Gastrocnemius medialis (tissue), 4 donors: ENCODE results near the gene OR8B12. TPM values are rescaled to one million over a fixed set of nuclear protein-coding genes. Genes with fewer than 3 reads are reported as not detected.
A peak's percentile ranks its signal among the peaks of the same experiment; 100 is the strongest.

Source experiments
- ATAC-seq, 2 donors: fragments of 150-250 bp; one replicate each; pipeline ENCODE4 v1.9.1; 2016
- DNase-seq, 2 donors: peaks; one replicate each; pipeline ENCODE4 v3.0.0-alpha.2; 2019
- H3K27ac ChIP-seq, 4 donors: fragments of 200-600 bp; sonication (generic); 1 replicate in 1 of 4; 2 replicates in 3 of 4; pipeline ENCODE4 v1.5.1; 2016 to 2018; ENCODE audit warnings: mild to moderate bottlenecking in 2 of 4, moderate library complexity in 1 of 4
- H3K27me3 ChIP-seq, 3 donors: fragments of 200-600 bp; sonication (generic) in 2 of 3; 1 replicate in 1 of 3; 2 replicates in 2 of 3; pipeline versions ENCODE4 v1.5.1 to v1.6.0; 2016 to 2019; ENCODE audit warnings: mild to moderate bottlenecking in 1 of 3, moderate library complexity in 1 of 3
- H3K36me3 ChIP-seq, 2 donors: fragments of 200-600 bp; sonication (generic) in 1 of 2; one replicate each; pipeline ENCODE4 v1.5.1; 2017 to 2018
- H3K4me1 ChIP-seq, 2 donors: fragments of 200-600 bp; sonication (generic) in 1 of 2; one replicate each; pipeline ENCODE4 v1.5.1; 2016 to 2017; ENCODE audit warnings: mild to moderate bottlenecking in 2 of 2
- H3K4me3 ChIP-seq, 4 donors: fragments of 200-600 bp; sonication (generic) in 3 of 4; 1 replicate in 1 of 4; 2 replicates in 3 of 4; pipeline ENCODE4 v1.5.1; 2016 to 2019; ENCODE audit warnings: mild to moderate bottlenecking in 2 of 4
- H3K9me3 ChIP-seq, 3 donors: fragments of 200-600 bp; sonication (generic) in 2 of 3; 1 replicate in 1 of 3; 2 replicates in 2 of 3; pipeline ENCODE4 v1.5.1; 2016 to 2019
- POLR2A ChIP-seq, 2 donors: fragments of 450-650 bp; IDR thresholded peaks; one replicate each; pipeline ENCODE4 v1.6.1; 2017; ENCODE audit warnings: antibody characterized with exemption in 2 of 2, mild to moderate bottlenecking in 2 of 2, moderate library complexity in 2 of 2
- in situ Hi-C, 4 donors: fragments of 200-750 bp; cut with MboI; loops; one replicate each; pipeline versions ENCODE4 v1.15.0 to v1.8.0; 2017; ENCODE audit warnings: low sequenced_read_pairs in 4 of 4
- intact Hi-C: fragments of 100-400 bp; cut with DNase I; formaldehyde crosslinking; loops from one replicate; pipeline ENCODE4 v1.15.1; 2023; ENCODE audit warnings: low total_unique reads
- total RNA-seq, 4 donors: library from RNA; depleted of rRNA; stranded (reverse); fragments of >200 nt; gene quantifications; one replicate each; pipeline versions ENCODE4 v1.1.0 to v1.2.3, GENCODE V29; 2016
- TF ChIP-seq, protein P1 (sequence below), 5 experiments: fragments of 450-650 bp in 3 of 5; fragments of 200-600 bp in 2 of 5; sonication (generic) in 2 of 5; IDR thresholded peaks in 4 of 5; conservative IDR thresholded peaks in 1 of 5; 1 replicate in 4 of 5; 2 replicates in 1 of 5; pipeline ENCODE4 v1.5.1; 2016 to 2019; ENCODE audit warnings: antibody characterized with exemption in 5 of 5, mild to moderate bottlenecking in 3 of 5, moderate library complexity in 3 of 5

OR8B12 gene, protein sequence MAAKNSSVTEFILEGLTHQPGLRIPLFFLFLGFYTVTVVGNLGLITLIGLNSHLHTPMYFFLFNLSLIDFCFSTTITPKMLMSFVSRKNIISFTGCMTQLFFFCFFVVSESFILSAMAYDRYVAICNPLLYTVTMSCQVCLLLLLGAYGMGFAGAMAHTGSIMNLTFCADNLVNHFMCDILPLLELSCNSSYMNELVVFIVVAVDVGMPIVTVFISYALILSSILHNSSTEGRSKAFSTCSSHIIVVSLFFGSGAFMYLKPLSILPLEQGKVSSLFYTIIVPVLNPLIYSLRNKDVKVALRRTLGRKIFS
- not detected for total RNA-seq

DNA sequence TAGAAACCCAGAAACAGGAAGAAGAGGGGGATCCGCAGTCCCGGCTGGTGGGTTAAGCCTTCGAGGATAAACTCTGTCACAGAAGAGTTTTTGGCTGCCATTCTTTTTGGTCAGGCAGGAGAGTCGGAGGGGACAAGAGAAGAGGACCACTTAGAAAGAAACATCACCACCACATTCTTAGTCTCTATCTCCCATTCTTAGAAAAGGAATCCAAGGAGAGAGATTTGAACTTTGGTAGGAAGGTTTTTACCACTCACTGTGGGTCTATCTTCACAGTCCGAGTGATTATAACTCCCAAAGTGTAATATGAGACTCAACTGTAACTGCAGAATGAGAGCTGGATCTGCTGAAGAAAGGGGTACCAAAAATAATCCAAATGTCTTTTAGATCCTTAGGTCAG lies at the start of gene OR8B12:
OR8B12 (minus strand) TSS at position 101 of the 400 bp plus-strand sequence; CDS start at position 101, 0 bp downstream.
- TF ChIP-seq, protein P1, sequence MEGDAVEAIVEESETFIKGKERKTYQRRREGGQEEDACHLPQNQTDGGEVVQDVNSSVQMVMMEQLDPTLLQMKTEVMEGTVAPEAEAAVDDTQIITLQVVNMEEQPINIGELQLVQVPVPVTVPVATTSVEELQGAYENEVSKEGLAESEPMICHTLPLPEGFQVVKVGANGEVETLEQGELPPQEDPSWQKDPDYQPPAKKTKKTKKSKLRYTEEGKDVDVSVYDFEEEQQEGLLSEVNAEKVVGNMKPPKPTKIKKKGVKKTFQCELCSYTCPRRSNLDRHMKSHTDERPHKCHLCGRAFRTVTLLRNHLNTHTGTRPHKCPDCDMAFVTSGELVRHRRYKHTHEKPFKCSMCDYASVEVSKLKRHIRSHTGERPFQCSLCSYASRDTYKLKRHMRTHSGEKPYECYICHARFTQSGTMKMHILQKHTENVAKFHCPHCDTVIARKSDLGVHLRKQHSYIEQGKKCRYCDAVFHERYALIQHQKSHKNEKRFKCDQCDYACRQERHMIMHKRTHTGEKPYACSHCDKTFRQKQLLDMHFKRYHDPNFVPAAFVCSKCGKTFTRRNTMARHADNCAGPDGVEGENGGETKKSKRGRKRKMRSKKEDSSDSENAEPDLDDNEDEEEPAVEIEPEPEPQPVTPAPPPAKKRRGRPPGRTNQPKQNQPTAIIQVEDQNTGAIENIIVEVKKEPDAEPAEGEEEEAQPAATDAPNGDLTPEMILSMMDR (IDR thresholded peaks at IDR 0.05 in 4 of 5, conservative IDR thresholded peaks at IDR 0.05 in 1 of 5), result no peak
- no peak for TF ChIP-seq POLR2A (IDR thresholded peaks at IDR 0.05)
- Histone ChIP-seq H3K27ac (no peak within 1 kb of the TSS), H3K4me3 (no peak within 1 kb of the TSS), H3K9me3 (no peaks in the 10 kb centered on the region), H3K27me3 (no peaks in the 10 kb centered on the region), H3K4me1 (no peaks in the 10 kb centered on the region), H3K36me3 (no peaks in the 10 kb centered on the region)
- intact Hi-C loops (no loop called here), in situ Hi-C loops (no loop called here)
- ATAC-seq (no peak), DNase-seq (no peak)

DNA sequence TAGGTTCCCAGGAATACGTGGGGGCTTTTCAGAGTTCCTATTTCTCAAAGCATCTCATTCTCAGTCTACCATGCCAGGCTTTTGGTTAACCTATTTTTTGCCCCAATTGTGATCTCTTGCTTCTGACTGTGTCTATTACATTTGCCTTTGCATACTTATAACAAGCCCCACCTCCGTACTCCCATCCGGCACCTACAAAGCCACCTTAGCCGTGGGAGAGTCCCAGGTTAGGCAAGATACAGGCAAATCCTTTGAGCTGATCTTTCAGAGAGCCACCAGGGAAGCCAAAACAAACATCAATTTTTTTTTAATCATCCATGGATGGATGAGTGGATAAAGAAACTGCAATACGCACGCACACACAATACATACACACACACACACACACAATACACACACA lies 49.2 kb upstream of the OR8B12 start:
- ATAC-seq (no peak), DNase-seq (no peak)
- in situ Hi-C loops (loop anchor here (25.0 kb wide), 2 partner anchors 180 to 530 kb away; partner anchors contain the start of gene OR8B4 (in 1 of the 4)), intact Hi-C loops (no loop called here)
- no peak for TF ChIP-seq POLR2A (IDR thresholded peaks at IDR 0.05)
- Histone ChIP-seq H3K4me3 (no peak overlapping the region), H3K27me3 (no peaks in the 10 kb centered on the region), H3K4me1 (no peaks in the 10 kb centered on the region), H3K27ac (no peak overlapping the region), H3K9me3 (no peaks in the 10 kb centered on the region), H3K36me3 (no peaks in the 10 kb centered on the region)

DNA sequence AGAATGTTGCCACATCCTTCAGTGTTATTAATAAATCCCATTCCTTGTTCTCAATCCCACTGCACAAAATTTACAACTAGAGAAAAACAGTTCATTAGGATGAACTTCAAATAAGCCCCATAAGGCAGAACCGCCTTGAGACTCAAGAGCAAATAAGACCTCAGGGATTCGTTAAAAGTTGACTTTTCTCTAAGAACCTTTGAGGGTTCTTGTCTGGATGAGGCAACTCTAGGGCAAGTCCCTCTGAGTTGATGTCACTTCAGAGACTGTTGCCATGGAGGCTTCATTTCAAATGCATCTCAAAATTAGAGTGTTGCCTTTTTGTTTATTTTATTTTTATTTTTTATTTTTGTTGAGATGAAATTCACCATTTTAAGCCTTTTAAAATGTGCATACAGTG lies 48.0 kb upstream of the OR8B12 start:
- in situ Hi-C loops (loop anchor here (25.0 kb wide), 2 partner anchors 179 to 529 kb away; partner anchors contain the start of gene OR8B4 (in 1 of the 4)), intact Hi-C loops (no loop called here)
- H3K4me3 ChIP-seq, result no peak overlapping the region
- DNase-seq, result no peak
- no peaks in the 10 kb centered on the region for H3K36me3 ChIP-seq
- no peaks in the 10 kb centered on the region for H3K9me3 ChIP-seq
- ATAC-seq, result no peak
- H3K4me1 ChIP-seq, result no peaks in the 10 kb centered on the region
- TF ChIP-seq, protein P1 (IDR thresholded peaks at IDR 0.05 in 4 of 5, conservative IDR thresholded peaks at IDR 0.05 in 1 of 5), result no peak
- TF ChIP-seq POLR2A (IDR thresholded peaks at IDR 0.05), result no peak
- H3K27me3 ChIP-seq, result no peaks in the 10 kb centered on the region
- H3K27ac ChIP-seq, result no peak overlapping the region

DNA sequence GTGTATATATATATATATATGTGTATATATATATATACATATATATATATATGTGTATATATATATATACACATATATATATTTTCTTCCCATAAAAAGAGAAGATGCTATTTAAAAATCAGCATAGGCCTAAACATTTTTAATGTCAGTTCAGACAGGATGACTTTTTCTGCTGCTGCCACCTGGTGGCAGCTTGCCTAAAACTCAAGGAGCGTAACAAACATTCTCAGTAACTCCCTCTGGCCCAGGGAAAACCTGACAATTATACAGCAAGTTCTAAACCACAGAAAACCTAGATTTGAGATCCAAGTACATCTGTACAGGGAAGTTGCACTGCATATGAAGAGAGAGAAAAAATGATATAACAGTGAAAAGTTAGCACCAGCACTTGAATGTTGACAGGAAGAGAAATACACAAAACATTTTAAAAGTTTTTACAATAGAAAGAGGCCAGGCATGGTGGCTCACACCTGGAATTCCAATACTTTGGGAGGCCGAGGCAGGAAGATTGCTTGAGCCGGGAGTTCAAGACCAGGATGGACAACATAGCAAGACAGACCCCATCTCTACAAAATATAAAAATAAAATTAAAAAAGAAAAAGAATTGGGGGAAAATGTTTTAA lies 42.9 kb upstream of the OR8B12 start:
- intact Hi-C loops, result loop anchor here (2.0 kb wide), 1 partner anchor 172 kb away; no protein-coding TSS in a partner anchor
- peak in 1 of 2 donors; percentile 14 for DNase-seq
- Histone ChIP-seq H3K27ac (no peak overlapping the region), H3K27me3 (no peaks in the 10 kb centered on the region), H3K9me3 (no peaks in the 10 kb centered on the region), H3K36me3 (no peaks in the 10 kb centered on the region), H3K4me1 (no peaks in the 10 kb centered on the region), H3K4me3 (no peak overlapping the region)
- no peak for TF ChIP-seq POLR2A (IDR thresholded peaks at IDR 0.05)
- TF ChIP-seq, protein P1 (IDR thresholded peaks at IDR 0.05 in 4 of 5, conservative IDR thresholded peaks at IDR 0.05 in 1 of 5), result peak in 2 of 5 experiments; percentile 44 to 51
- no peak for ATAC-seq
- in situ Hi-C loops, result loop anchor here (5.0 to 25.0 kb wide), 4 partner anchors 169 to 524 kb away; partner anchors contain the start of gene OR8B4 (in 1 of the 4)
